Measurements from ENCODE around the gene UBE2Q2.

UBE2Q2 gene

DNA sequence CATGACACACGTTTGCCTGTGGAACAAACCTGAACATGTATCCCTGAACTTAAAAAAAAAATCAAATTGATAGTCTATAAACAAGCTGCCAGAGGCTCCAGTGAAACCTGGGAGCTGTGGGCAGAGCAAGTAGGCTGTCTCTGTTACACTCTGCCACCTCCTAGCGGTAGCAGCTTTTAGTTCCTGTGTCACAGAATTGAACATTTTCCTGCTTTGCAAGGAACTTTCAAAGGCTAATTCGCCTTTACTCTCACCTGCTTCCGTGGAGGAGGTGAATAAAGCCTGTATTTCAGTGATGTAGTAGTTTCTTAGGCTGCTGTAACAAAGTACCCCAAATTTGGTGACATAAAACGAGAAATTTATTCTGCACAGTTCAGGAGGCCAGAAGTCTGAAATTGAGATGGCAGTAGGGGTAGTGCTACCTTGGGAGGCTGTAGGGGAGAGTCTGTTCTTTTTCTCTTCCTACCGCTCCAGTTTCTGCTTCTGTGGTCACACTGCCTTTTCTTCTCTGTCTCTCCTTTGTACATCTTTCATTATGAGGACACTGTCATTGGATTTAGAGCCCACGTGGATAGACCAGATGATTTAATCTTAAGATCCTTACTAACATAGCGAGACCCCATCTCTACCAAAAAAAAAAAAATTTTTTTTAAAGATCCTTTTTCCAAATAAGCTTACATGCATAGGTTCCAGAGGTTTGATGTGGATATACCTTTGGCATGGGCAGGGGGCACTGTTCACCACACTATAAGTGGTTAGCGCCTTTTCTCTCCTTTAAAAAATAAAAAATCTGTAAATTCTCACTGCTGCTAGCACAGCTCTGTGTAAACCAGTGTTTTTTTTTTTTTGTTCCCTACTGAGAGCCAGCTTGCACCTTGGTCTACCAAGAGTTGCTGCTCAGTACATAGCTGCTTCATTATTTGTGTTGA is 85.7 kb downstream of the UBE2Q2 start:
- H3K27ac Mint-ChIP-seq, result no peak overlapping the region
- ATAC-seq (replicated peaks), result no peak
- no peaks in the 10 kb centered on the region for H3K27me3 Mint-ChIP-seq
- peaks cover 19% of the 10 kb centered on the region for H3K36me3 Mint-ChIP-seq (ENCODE audit: insufficient read depth)
- no peaks in the 10 kb centered on the region for H3K9me3 Mint-ChIP-seq
- no peak for DNase-seq
- H3K4me1 Mint-ChIP-seq (ENCODE audit: low read depth in 2 of 2), result peaks cover 22 to 43% of the 10 kb centered on the region in 2 donors
- H3K4me3 Mint-ChIP-seq, result no peak overlapping the region

DNA sequence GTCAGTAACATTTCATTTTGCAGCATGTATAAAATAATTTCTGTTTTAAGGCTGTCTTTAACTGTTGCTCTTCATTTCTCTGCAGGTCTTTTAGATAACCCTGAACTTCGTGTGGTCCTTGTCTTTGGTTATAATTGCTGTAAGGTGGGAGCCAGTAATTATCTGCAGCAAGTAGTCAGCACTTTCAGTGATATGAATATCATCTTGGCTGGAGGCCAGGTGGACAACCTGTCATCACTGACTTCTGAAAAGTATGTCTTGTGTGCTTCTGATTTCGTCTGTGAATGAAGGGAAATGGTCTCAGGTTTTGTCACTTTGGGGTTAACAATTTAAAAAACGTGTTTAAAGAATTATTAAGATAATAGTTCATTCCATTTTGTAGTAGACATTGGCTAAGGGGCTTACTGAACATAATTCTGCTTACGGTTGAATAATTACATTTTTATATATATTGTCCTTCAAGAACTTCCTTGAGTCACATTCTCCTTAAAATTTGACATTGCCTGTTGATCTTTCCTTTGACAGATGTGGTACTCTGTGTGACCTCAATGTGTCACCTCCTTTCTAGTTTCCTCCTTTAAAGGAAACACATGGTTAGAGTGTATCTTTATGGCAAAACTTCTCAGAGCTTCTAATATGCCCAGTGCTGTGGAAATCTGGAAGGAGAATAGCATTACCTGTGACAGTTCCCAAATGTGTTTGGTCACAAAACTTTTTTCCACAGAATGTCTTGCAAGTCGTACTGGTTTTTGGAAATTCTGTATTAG is 86.7 kb downstream of the UBE2Q2 start:
- H3K27ac Mint-ChIP-seq, result peak overlapping the region in 1 of 2 donors; percentile 39
- DNase-seq (no peak), ATAC-seq (replicated peaks) (peak; percentile 72)
- H3K36me3 Mint-ChIP-seq (ENCODE audit: insufficient read depth), result peaks cover 27% of the 10 kb centered on the region
- no peaks in the 10 kb centered on the region for H3K9me3 Mint-ChIP-seq
- H3K4me3 Mint-ChIP-seq, result no peak overlapping the region
- H3K27me3 Mint-ChIP-seq, result no peaks in the 10 kb centered on the region
- peaks cover 21 to 37% of the 10 kb centered on the region in 2 donors for H3K4me1 Mint-ChIP-seq (ENCODE audit: low read depth in 2 of 2)

DNA sequence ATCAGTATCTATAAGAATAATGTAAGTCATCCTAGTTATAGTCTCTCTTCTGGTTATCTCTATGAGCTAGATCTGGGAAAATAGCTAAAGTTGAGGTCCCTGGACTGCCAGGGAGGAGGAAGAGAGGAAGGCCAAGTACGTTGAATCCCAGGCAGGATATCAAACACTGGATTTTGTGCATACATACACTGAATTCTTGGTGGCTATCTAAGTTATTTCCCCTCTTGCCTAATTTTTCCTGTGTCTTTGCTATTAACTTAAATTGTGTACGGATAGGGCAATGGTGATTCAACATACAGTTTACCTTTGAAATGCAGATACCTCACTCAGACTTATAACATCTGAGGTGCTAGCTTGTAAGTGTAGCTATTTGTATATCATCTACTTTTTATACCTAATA is 87.6 kb downstream of the UBE2Q2 start:
- H3K4me3 Mint-ChIP-seq, result no peak overlapping the region
- H3K36me3 Mint-ChIP-seq (ENCODE audit: insufficient read depth), result peaks cover 27% of the 10 kb centered on the region
- H3K4me1 Mint-ChIP-seq (ENCODE audit: low read depth in 2 of 2), result peaks cover 15 to 29% of the 10 kb centered on the region in 2 donors

DNA sequence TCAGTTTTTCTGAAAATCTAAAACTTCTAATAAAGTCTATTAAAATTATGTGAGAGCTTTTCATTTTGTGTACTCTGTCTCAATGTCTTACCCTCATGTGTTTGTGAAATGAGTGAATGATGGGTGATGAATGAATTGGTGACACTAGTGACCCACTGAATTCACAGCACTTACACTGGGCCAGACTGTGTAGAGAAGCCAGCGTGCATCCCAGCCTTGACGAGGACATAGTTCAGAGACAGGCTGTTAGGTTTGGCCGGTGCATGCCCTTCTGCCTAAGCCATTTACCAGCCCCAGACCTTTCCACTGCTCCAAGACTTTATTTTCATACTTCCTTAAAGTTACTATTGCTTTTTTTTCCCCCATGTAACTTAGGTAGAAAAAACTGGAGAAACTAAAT is 99.2 kb downstream of the UBE2Q2 start:
- peaks cover 12 to 16% of the 10 kb centered on the region in 2 donors for H3K27me3 Mint-ChIP-seq
- ATAC-seq (replicated peaks), result no peak
- no peaks in the 10 kb centered on the region for H3K4me1 Mint-ChIP-seq (ENCODE audit: low read depth in 2 of 2)
- H3K4me3 Mint-ChIP-seq, result no peak overlapping the region
- no peak overlapping the region for H3K27ac Mint-ChIP-seq
- DNase-seq, result no peak
- H3K36me3 Mint-ChIP-seq (ENCODE audit: insufficient read depth), result peaks cover 7% of the 10 kb centered on the region
- peaks cover 0 to 10% of the 10 kb centered on the region in 2 donors for H3K9me3 Mint-ChIP-seq

More for the DNA sequence above, 87.6 kb downstream of the UBE2Q2 start:
- no peak for DNase-seq
- peak overlapping the region in 1 of 2 donors; percentile 39 for H3K27ac Mint-ChIP-seq
- no peaks in the 10 kb centered on the region for H3K9me3 Mint-ChIP-seq
- H3K27me3 Mint-ChIP-seq, result no peaks in the 10 kb centered on the region
- ATAC-seq (replicated peaks), result no peak

DNA sequence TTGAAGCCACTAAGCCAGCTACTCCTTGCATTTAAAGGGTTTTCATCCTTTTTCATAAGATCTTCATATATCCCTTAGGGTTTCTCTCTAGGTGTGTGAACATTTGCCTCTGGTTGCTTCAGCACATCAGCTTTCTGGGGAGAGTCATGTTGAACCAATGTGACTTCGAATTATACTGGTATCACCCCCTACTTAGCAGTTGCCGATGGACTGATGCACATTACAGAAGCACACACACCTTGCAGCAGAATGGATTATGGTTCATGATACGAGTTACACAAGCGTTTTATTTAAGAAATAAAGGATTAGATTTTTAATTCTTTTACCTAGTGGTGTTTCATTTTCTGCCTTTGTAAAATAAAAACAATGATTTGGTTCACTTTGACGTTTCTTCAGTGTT is 100.0 kb downstream of the UBE2Q2 start:
- no peak for DNase-seq

DNA sequence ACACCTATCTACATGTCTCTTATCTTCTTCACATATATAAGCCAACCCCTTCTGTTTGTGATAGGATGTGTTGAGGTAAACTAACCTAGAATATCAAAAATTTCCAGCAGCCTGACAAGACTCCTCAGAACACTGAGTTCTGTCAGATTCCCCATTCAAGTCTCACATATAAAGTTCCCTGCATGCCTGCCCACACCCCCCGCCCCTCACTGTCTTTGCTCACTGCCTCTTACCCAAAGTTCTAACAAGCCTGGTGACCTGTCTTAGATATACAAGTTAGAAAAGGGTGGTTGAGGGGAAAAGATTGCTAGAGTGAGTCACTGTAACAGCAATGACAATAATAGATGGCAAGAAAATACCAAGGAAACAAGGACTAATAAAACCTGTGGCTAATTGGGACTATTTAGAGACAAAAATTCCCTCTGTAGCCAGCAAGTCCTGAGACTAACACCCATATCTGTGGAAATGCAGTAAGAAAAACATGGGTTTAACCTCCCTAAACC is 100.5 kb downstream of the UBE2Q2 start:
- ATAC-seq (replicated peaks) (no peak), DNase-seq (no peak)
- Mint-ChIP-seq H3K27me3 (peaks cover 18 to 29% of the 10 kb centered on the region in 2 donors), H3K36me3 (ENCODE audit: insufficient read depth) (no peaks in the 10 kb centered on the region), H3K4me3 (no peak overlapping the region), H3K27ac (no peak overlapping the region), H3K4me1 (ENCODE audit: low read depth in 2 of 2) (no peaks in the 10 kb centered on the region), H3K9me3 (peaks cover 0 to 10% of the 10 kb centered on the region in 2 donors)

More for the DNA sequence above, 100.0 kb downstream of the UBE2Q2 start:
- no peak overlapping the region for H3K4me3 Mint-ChIP-seq
- H3K36me3 Mint-ChIP-seq (ENCODE audit: insufficient read depth), result peaks cover 3% of the 10 kb centered on the region
- H3K9me3 Mint-ChIP-seq, result peaks cover 0 to 10% of the 10 kb centered on the region in 2 donors
- no peak overlapping the region for H3K27ac Mint-ChIP-seq
- no peaks in the 10 kb centered on the region for H3K4me1 Mint-ChIP-seq (ENCODE audit: low read depth in 2 of 2)
- no peak for ATAC-seq (replicated peaks)
- peaks cover 18 to 24% of the 10 kb centered on the region in 2 donors for H3K27me3 Mint-ChIP-seq

DNA sequence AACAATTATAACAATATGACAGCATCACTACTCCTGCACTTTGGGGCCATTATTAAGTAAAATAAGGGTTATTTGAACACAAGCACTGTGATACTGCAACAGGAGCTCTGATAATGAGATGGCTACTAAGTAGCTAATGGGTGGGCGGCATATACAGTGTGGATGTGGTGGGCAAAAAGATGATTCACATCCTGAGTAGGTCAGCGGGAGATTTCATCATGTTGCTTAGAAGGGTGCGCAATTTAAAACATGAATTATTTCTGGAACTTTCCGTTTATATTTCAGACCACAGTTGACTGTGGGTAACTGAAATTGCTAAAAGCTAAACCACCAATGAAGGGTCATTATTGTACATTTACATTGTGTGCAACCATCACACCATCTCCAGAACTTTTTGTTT is 102.7 kb downstream of the UBE2Q2 start:
- Mint-ChIP-seq H3K27me3 (peaks cover 35 to 44% of the 10 kb centered on the region in 2 donors), H3K9me3 (no peaks in the 10 kb centered on the region), H3K36me3 (ENCODE audit: insufficient read depth) (no peaks in the 10 kb centered on the region), H3K4me1 (ENCODE audit: low read depth in 2 of 2) (no peaks in the 10 kb centered on the region), H3K27ac (no peak overlapping the region), H3K4me3 (no peak overlapping the region)
- no peak for DNase-seq
- ATAC-seq (replicated peaks), result no peak

DNA sequence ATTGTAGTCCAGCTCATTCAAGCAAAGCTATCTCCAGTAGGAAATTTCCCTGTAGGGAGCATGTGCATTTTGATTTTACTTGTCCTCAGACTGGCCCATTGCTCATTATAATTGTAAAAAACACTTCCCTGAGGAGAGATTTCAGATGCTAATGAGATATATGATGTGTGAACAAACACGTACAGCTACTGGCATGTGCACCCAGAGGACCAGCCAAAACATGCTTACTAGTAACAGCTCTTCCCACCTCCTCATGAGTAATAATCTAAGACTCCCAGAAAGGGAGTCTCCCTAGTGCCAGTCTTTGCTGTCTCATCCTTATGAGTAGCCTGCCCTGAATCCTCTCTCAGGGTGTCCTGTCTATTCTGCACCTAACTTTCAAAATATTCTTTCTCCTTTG is 103.8 kb downstream of the UBE2Q2 start:
- H3K27me3 Mint-ChIP-seq, result peaks cover 46 to 55% of the 10 kb centered on the region in 2 donors
- no peaks in the 10 kb centered on the region for H3K36me3 Mint-ChIP-seq (ENCODE audit: insufficient read depth)
- no peak overlapping the region for H3K27ac Mint-ChIP-seq
- no peaks in the 10 kb centered on the region for H3K4me1 Mint-ChIP-seq (ENCODE audit: low read depth in 2 of 2)
- DNase-seq (no peak), ATAC-seq (replicated peaks) (no peak)
- no peaks in the 10 kb centered on the region for H3K9me3 Mint-ChIP-seq
- H3K4me3 Mint-ChIP-seq, result no peak overlapping the region

DNA sequence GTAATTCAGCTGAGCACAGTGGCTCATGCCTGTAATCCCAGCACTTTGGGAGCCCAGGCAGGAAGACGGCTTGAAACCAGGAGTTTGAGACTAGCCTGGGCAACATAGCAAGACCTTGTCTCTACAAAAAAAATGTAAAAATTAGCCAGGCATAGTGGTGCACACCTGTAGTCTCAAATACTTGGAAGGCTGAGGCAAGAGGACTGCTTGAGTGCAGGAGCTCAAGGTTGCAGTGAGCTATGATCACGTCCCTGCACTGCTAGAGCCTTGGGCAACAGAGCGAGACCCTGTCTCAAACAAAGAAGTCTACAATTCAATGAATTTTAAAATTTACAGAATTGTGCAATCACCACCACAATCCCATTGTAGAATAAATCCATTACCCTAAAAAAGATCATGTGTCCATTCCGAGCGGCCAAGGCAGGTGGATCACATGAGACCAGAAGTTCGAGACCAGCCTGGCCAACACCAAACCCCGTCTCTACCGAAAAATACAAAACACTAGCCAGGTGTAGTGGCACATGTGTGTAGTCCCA is 105.6 kb downstream of the UBE2Q2 start:
- peaks cover 2 to 4% of the 10 kb centered on the region in 2 donors for H3K4me1 Mint-ChIP-seq (ENCODE audit: low read depth in 2 of 2)
- DNase-seq (no peak), ATAC-seq (replicated peaks) (no peak)
- no peak overlapping the region for H3K27ac Mint-ChIP-seq
- H3K4me3 Mint-ChIP-seq, result no peak overlapping the region
- peaks cover 53 to 64% of the 10 kb centered on the region in 2 donors for H3K27me3 Mint-ChIP-seq
- no peaks in the 10 kb centered on the region for H3K36me3 Mint-ChIP-seq (ENCODE audit: insufficient read depth)
- H3K9me3 Mint-ChIP-seq, result no peaks in the 10 kb centered on the region
